Naive B cell (primary cell): ENCODE results near the gene FGD5. TPM values are rescaled to one million over a fixed set of nuclear protein-coding genes. Genes with fewer than 3 reads are reported as not detected.

Experiments used
- ATAC-seq, 2 donors: fragments of 150-1000 bp; cut with Tn5 transposase; 2 replicates each; pipeline ENCODE4 v1.10.0; 2021; ENCODE audit warnings: low read depth in 2 of 2, mild to moderate bottlenecking in 2 of 2, moderate library complexity in 2 of 2
- DNase-seq: peaks from one replicate; pipeline ENCODE4 v3.0.0; 2022
- H3K27ac Mint-ChIP-seq, 6 donors: one replicate each; pipeline ENCODE4 v1.8.0; 2020 to 2022; ENCODE audit warnings: mild to moderate bottlenecking in 6 of 6, mixed read lengths in 6 of 6, moderate library complexity in 5 of 6, inconsistent platforms in 2 of 6
- H3K27me3 Mint-ChIP-seq, 3 donors: one replicate each; pipeline ENCODE4 v1.8.0; 2021 to 2022; ENCODE audit warnings: mixed read lengths in 3 of 3, mild to moderate bottlenecking in 1 of 3
- H3K36me3 Mint-ChIP-seq, 2 donors: one replicate each; pipeline ENCODE4 v1.8.0; 2020 to 2022; ENCODE audit warnings: mixed read lengths in 2 of 2, inconsistent platforms in 1 of 2, mild to moderate bottlenecking in 1 of 2
- H3K4me1 Mint-ChIP-seq, 3 donors: one replicate each; pipeline ENCODE4 v1.8.0; 2020 to 2022; ENCODE audit warnings: mixed read lengths in 3 of 3, inconsistent platforms in 1 of 3, mild to moderate bottlenecking in 1 of 3, moderate library complexity in 1 of 3
- H3K4me3 Mint-ChIP-seq, 8 donors: one replicate each; pipeline ENCODE4 v1.8.0; 2020 to 2022; ENCODE audit warnings: mild to moderate bottlenecking in 8 of 8, mixed read lengths in 8 of 8, moderate library complexity in 8 of 8, inconsistent platforms in 2 of 8
- H3K9me3 Mint-ChIP-seq, 7 donors: one replicate each; pipeline ENCODE4 v1.8.0; 2020 to 2022; ENCODE audit warnings: mixed read lengths in 7 of 7, mild to moderate bottlenecking in 5 of 7, inconsistent platforms in 2 of 7, moderate library complexity in 1 of 7
- polyA plus RNA-seq, 6 donors: library from polyadenylated mRNA; unstranded; fragments of 300-500 nt; fragmentation: Illumina TruSeq; gene quantifications; one replicate each; pipeline ENCODE4 v1.2.3, GENCODE V29; 2021; ENCODE audit warnings: low read depth in 6 of 6

Gene FGD5
- polyA plus RNA-seq, 6 donors from 2014 or later: 0.07 TPM; not detected in 5

DNA sequence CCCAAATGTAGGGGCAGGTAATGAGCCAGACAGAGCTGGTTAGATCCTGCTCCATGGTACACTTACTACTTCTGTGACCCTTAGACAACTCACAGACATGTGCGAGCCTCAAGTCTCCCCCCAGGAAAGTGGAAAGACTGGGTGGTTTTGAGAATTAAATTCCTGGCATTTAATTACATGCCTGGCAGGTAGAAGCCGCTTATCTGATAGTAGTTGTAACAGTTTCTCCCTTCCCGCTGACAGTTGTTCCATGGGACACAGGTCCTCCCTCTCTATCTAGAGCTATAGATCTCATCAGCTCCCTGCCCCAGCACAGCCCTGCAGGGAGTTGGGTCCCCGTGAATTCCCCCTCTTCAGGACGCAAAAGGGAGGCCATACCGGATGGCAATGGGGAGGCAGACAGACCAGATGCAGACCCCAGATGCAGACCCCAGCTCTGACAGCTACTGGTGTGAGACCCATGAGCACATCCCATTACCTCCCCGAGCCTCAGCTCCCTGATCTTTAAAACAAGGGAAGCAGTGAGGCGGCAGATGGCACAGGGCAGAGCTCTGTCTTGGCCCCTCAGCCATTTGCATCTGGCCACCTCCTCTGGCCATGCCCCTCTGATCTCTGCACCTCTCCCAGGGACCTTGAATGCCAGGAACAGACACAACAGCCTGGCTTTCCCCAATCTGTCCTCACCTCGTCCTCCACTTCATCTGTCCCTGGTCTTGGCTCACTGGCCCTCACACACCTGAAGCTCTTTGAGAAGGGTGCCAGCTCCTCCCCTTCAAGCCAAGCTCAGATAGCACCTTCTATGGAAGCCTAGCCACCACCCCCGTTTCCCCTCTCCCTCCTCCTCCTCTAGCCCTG lies 94.5 kb downstream of the FGD5 start:
- Mint-ChIP-seq H3K27me3 (peaks cover 8 to 45% (median 28%) of the 10 kb centered on the region in 3 donors), H3K9me3 (no peaks in the 10 kb centered on the region), H3K36me3 (no peaks in the 10 kb centered on the region), H3K27ac (no peak overlapping the region), H3K4me3 (no peak overlapping the region), H3K4me1 (no peaks in the 10 kb centered on the region)
- ATAC-seq: no peak
- no peak for DNase-seq

- ATAC-seq (no peak), DNase-seq (no peak)
- Mint-ChIP-seq H3K4me3 (no peak overlapping the region), H3K27ac (no peak overlapping the region), H3K36me3 (no peaks in the 10 kb centered on the region), H3K27me3 (peaks cover 7 to 45% (median 28%) of the 10 kb centered on the region in 3 donors), H3K9me3 (no peaks in the 10 kb centered on the region), H3K4me1 (no peaks in the 10 kb centered on the region)
Measured at GRCh38 chr3:14913926-14914778, 95.4 kb downstream of the FGD5 start.

DNA sequence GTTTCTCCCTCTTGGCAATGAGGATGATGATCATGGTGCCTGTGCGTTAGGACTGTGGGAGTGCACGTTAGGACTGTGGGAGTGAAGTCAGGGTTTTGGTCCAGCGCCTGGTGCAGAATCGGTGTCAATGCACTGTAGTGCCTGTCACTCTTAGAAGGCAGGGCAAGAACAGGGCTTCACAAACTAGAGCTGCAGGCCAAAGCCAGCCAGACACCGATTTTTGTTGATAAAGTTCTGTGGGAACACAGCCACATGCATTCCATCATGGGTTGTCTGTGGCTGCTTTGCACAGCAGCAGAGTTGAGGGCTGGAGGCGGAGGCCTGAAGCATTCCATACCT lies 96.0 kb downstream of the FGD5 start:
- no peak for ATAC-seq
- no peak overlapping the region for H3K4me3 Mint-ChIP-seq

GRCh38 chr3:14915636-14916222 lies 97.0 kb downstream of the FGD5 start:
- no peak for DNase-seq
- no peak for ATAC-seq

More for the DNA sequence above, 96.0 kb downstream of the FGD5 start:
- DNase-seq: no peak
- H3K9me3 Mint-ChIP-seq: no peaks in the 10 kb centered on the region
- no peak overlapping the region for H3K27ac Mint-ChIP-seq
- no peaks in the 10 kb centered on the region for H3K36me3 Mint-ChIP-seq
- peaks cover 4 to 45% (median 28%) of the 10 kb centered on the region in 3 donors for H3K27me3 Mint-ChIP-seq
- H3K4me1 Mint-ChIP-seq: no peaks in the 10 kb centered on the region

GRCh38 chr3:14918356-14918860 lies 99.6 kb downstream of the FGD5 start:
- DNase-seq: no peak
- H3K27me3 Mint-ChIP-seq: peaks cover 4 to 24% (median 9%) of the 10 kb centered on the region in 3 donors
- no peak overlapping the region for H3K27ac Mint-ChIP-seq
- ATAC-seq: no peak
- no peaks in the 10 kb centered on the region for H3K36me3 Mint-ChIP-seq
- H3K9me3 Mint-ChIP-seq: no peaks in the 10 kb centered on the region
- H3K4me1 Mint-ChIP-seq: peaks cover 0 to 2% (median 0%) of the 10 kb centered on the region in 3 donors
- no peak overlapping the region for H3K4me3 Mint-ChIP-seq

More at GRCh38 chr3:14915636-14916222, 97.0 kb downstream of the FGD5 start:
- Mint-ChIP-seq H3K36me3 (no peaks in the 10 kb centered on the region), H3K27me3 (peaks cover 4 to 39% (median 27%) of the 10 kb centered on the region in 3 donors), H3K9me3 (no peaks in the 10 kb centered on the region), H3K27ac (no peak overlapping the region), H3K4me1 (no peaks in the 10 kb centered on the region), H3K4me3 (no peak overlapping the region)

- Mint-ChIP-seq H3K27ac (no peak overlapping the region), H3K4me3 (no peak overlapping the region), H3K4me1 (peaks cover 0 to 2% (median 0%) of the 10 kb centered on the region in 3 donors), H3K27me3 (peaks cover 0 to 12% (median 0%) of the 10 kb centered on the region in 3 donors), H3K36me3 (no peaks in the 10 kb centered on the region), H3K9me3 (no peaks in the 10 kb centered on the region)
- ATAC-seq (no peak), DNase-seq (no peak)
Measured at GRCh38 chr3:14920536-14920935, 101.8 kb downstream of the FGD5 start.

DNA sequence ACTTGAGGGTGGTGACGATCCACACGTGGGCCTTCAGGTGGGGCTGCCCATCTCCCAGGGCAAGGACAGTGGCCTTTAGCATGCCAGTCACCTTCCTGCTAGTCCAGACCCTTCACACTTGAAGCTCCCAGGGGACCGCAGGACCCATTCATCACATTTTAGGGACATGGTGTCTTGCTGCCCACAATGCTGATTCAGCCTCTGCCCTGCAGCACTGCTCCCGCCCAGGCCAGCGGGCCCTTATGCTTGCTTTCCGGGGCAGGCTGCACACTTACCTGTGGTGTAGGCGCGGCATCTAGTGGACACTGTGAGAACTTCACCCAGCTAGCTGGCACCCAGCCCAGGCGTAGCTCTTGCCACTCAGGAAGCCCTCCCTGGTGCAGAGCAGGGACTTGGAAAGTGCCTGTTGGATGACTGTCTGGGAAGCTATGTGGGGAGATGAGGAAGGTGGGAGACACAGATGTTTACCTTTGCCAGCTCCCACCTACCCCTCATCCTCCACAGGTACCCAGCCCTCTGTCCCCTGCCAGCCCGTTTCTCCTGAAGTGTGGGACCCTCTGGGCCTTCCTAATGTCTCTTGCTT lies 102.4 kb downstream of the FGD5 start:
- ATAC-seq: peak; percentile 84 to 92
- H3K4me1 Mint-ChIP-seq: peaks cover 0 to 2% (median 0%) of the 10 kb centered on the region in 3 donors
- no peak overlapping the region for H3K27ac Mint-ChIP-seq
- no peaks in the 10 kb centered on the region for H3K36me3 Mint-ChIP-seq
- peaks cover 0 to 12% (median 0%) of the 10 kb centered on the region in 3 donors for H3K27me3 Mint-ChIP-seq
- H3K9me3 Mint-ChIP-seq: no peaks in the 10 kb centered on the region
- DNase-seq: peak; percentile 66
- no peak overlapping the region for H3K4me3 Mint-ChIP-seq

GRCh38 chr3:14921811-14922705 lies 103.3 kb downstream of the FGD5 start:
- Mint-ChIP-seq H3K36me3 (no peaks in the 10 kb centered on the region), H3K4me1 (peaks cover 0 to 2% (median 0%) of the 10 kb centered on the region in 3 donors), H3K4me3 (no peak overlapping the region), H3K9me3 (no peaks in the 10 kb centered on the region), H3K27me3 (peaks cover 0 to 9% (median 0%) of the 10 kb centered on the region in 3 donors), H3K27ac (no peak overlapping the region)
- DNase-seq: no peak
- no peak for ATAC-seq

DNA sequence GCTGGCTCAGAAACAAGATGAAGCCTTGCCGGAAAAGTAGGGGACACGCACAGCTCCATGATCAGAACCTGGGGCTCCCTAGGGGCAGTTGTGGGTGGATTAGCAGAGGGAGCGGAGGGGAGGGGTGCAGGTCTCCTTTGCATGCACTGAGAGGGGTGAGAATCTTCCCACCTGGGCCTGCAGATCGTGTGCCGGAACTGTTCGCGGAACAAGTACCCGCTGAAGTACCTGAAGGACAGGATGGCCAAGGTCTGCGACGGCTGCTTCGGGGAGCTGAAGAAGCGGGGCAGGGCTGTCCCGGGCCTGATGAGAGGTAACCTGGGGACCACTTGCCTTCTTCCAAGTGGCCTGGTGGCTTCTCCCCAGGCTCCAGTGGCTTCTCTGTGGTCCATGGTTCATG lies 104.1 kb downstream of the FGD5 start:
- peaks cover 0 to 4% (median 0%) of the 10 kb centered on the region in 3 donors for H3K27me3 Mint-ChIP-seq
- ATAC-seq: no peak
- no peak for DNase-seq
- H3K4me1 Mint-ChIP-seq: peaks cover 0 to 2% (median 0%) of the 10 kb centered on the region in 3 donors
- no peak overlapping the region for H3K27ac Mint-ChIP-seq
- no peaks in the 10 kb centered on the region for H3K36me3 Mint-ChIP-seq
- no peaks in the 10 kb centered on the region for H3K9me3 Mint-ChIP-seq
- H3K4me3 Mint-ChIP-seq: no peak overlapping the region

DNA sequence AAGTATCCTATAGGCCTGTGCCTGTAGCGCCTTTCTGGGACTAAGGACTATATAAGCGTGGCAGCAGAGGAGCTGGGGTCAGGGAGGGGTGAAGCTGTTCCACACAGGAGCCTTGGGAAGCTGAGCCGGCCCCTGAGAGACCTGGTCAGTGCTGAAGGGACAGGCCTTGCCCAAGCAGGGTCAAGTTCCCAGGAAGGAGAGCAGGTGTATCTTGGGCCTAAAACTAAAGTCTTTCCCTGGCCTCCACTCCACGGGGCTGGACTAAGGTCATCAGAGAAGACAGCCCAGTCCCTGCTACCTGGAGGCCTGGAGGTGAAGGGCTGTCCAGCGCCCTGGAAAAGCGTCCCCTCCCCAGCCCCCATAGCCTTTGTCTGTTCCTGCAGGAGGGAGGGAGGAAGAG lies 104.7 kb downstream of the FGD5 start:
- DNase-seq (no peak), ATAC-seq (no peak)
- Mint-ChIP-seq H3K27ac (no peak overlapping the region), H3K4me1 (peaks cover 0 to 2% (median 0%) of the 10 kb centered on the region in 3 donors), H3K27me3 (no peaks in the 10 kb centered on the region), H3K9me3 (no peaks in the 10 kb centered on the region), H3K36me3 (no peaks in the 10 kb centered on the region), H3K4me3 (no peak overlapping the region)

DNA sequence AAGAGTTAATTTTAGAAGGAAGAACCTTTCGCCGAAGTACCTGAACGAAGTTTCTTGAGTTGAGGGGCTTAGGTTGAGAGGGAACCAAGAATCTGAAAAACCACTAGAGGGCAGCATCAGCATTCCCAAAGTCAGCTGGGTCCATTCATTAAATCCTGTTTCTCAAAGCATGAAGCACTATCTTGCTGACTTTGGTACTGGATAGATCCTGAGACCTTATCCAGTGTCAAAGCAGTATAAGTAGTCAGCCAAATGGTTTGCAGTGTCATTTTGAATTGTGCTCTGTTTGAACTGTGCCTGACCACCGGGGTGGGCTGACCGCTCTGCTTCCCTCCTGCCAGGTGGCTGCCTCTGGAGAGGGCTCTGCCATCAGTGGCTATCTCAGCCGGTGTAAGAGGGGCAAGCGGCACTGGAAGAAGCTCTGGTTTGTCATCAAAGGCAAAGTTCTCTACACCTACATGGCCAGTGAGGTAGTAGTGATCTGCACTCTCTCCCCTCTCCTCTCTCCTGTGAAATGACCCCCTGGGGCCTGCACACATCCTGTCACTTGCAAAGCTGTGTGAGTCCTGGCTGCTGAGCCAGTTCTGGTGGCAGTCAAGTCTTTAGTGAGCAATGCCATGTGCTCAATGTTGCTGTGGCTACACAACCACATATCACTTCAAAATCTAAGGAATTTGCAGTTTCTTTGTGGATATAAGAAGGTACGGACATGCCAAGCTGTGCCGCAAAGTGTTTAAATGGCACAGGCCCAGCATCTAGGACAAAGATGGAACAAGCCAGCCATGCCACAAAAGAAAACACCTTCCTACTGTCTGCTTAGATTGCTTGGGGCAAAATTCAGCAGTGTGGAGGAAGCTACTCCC lies 107.2 kb downstream of the FGD5 start:
- no peaks in the 10 kb centered on the region for H3K36me3 Mint-ChIP-seq
- peak; percentile 41 to 57 for ATAC-seq
- H3K27ac Mint-ChIP-seq: peak overlapping the region in 1 of 6 donors; percentile 82
- no peaks in the 10 kb centered on the region for H3K9me3 Mint-ChIP-seq
- H3K27me3 Mint-ChIP-seq: no peaks in the 10 kb centered on the region
- peaks cover 0 to 2% (median 0%) of the 10 kb centered on the region in 3 donors for H3K4me1 Mint-ChIP-seq
- DNase-seq: peak; percentile 33
- peak overlapping the region in 1 of 8 donors; percentile 20 for H3K4me3 Mint-ChIP-seq
